Smooth muscle cell (in vitro differentiated cells): ENCODE measurements around the gene C2orf68. TPM values are rescaled to one million over a fixed set of nuclear protein-coding genes. Genes with fewer than 3 reads are reported as not detected.
"Not testable (repeated sequence)": the region's sequence is repeated elsewhere in the genome, so short reads cannot be mapped to it uniquely, and the experiment has no call there.

Experiments
- DNase-seq: peaks from one replicate; lab custom pipeline; 2025; ENCODE audit not compliant: unreplicated experiment; lab: John Stamatoyannopoulos, UW
- H2AFZ ChIP-seq: fragments of 200-600 bp; sonication (generic); 2 replicates; pipeline ENCODE4 v1.6.0; 2016; ENCODE audit warnings: antibody characterized with exemption, low read depth, mild to moderate bottlenecking
- H3F3A ChIP-seq: fragments of 200-600 bp; sonication (generic); 2 replicates; pipeline ENCODE4 v1.6.0; 2017; ENCODE audit warnings: antibody characterized with exemption, low read depth
- H3K27ac ChIP-seq: fragments of 200-600 bp; sonication (generic); 2 replicates; pipeline ENCODE4 v1.5.1; 2016; ENCODE audit warnings: low read depth, mild to moderate bottlenecking
- H3K27me3 ChIP-seq: fragments of 200-600 bp; sonication (generic); 2 replicates; pipeline ENCODE4 v1.6.1; 2016; ENCODE audit warnings: low read depth, mild to moderate bottlenecking
- H3K36me3 ChIP-seq: fragments of 200-600 bp; sonication (generic); 2 replicates; pipeline ENCODE4 v1.5.1; 2016; ENCODE audit warnings: low read depth
- H3K4me1 ChIP-seq: fragments of 200-600 bp; sonication (generic); 2 replicates; pipeline ENCODE4 v1.5.1; 2016; ENCODE audit warnings: low read depth
- H3K4me2 ChIP-seq: fragments of 200-600 bp; sonication (generic); 2 replicates; pipeline ENCODE4 v1.6.0; 2016; ENCODE audit warnings: mild to moderate bottlenecking
- H3K4me3 ChIP-seq: fragments of 200-600 bp; sonication (generic); 2 replicates; pipeline ENCODE4 v1.5.1; 2016; ENCODE audit warnings: mild to moderate bottlenecking
- H3K79me2 ChIP-seq: fragments of 200-600 bp; sonication (generic); 2 replicates; pipeline ENCODE4 v1.6.0; 2016; ENCODE audit warnings: low read depth, mild to moderate bottlenecking
- H3K9ac ChIP-seq: fragments of 200-600 bp; sonication (generic); 2 replicates; pipeline ENCODE4 v1.6.0; 2016; ENCODE audit warnings: low read depth
- H3K9me3 ChIP-seq: fragments of 200-600 bp; sonication (generic); replicated peaks from 2 replicates; pipeline ENCODE4 v1.5.1; 2016; ENCODE audit warnings: low read depth
- H4K20me1 ChIP-seq: fragments of 200-600 bp; sonication (generic); 2 replicates; pipeline ENCODE4 v1.6.0; 2016; ENCODE audit warnings: low read depth
- WGBS: methylation state at CpG from one replicate; pipeline ENCODE4 v1.1.7; 2016; ENCODE audit warnings: low lambda C conversion rate; 5-methylcytosine and 5-hydroxymethylcytosine counted together
- polyA plus RNA-seq: library from polyadenylated mRNA; unstranded; fragments of >200 nt; fragmentation: Nextera tagmentation; extraction: Ambion mirVana; gene quantifications from 2 replicates; pipeline ENCODE4 v1.2.1, GENCODE V29; 2016
- total RNA-seq: library from RNA; depleted of rRNA; stranded (reverse); fragments of >200 nt; gene quantifications from 2 replicates; pipeline ENCODE4 v1.2.3, GENCODE V29; 2014
- TF ChIP-seq, protein P1 (sequence below): fragments of 200-600 bp; sonication (generic); IDR thresholded peaks from 2 replicates; pipeline ENCODE4 v1.5.1; 2017; ENCODE audit warnings: borderline replicate concordance, mild to moderate bottlenecking, antibody characterized with exemption; ENCODE audit not compliant: insufficient read depth, poor library complexity, severe bottlenecking

Gene C2orf68
- total and polyA plus RNA-seq, 2 experiments from 2014 or later, result 7.9 to 10.1 TPM

GRCh38 chr2:85659324-85659981 is 47.6 kb upstream of the C2orf68 start:
- Histone ChIP-seq H3F3A (peaks cover 3% of the 10 kb centered on the region), H3K27me3 (no peaks in the 10 kb centered on the region), H4K20me1 (no peaks in the 10 kb centered on the region), H3K4me2 (no peak overlapping the region), H3K79me2 (no peaks in the 10 kb centered on the region), H3K9ac (no peak overlapping the region), H3K36me3 (no peaks in the 10 kb centered on the region), H3K4me1 (no peaks in the 10 kb centered on the region), H3K9me3 (no peaks in the 10 kb centered on the region), H2AFZ (no peak overlapping the region), H3K4me3 (no peak overlapping the region), H3K27ac (no peak overlapping the region)
- WGBS, result 87% methylated on average over 13 of the region's 13 CpGs
- no peak for DNase-seq
- TF ChIP-seq, protein P1, sequence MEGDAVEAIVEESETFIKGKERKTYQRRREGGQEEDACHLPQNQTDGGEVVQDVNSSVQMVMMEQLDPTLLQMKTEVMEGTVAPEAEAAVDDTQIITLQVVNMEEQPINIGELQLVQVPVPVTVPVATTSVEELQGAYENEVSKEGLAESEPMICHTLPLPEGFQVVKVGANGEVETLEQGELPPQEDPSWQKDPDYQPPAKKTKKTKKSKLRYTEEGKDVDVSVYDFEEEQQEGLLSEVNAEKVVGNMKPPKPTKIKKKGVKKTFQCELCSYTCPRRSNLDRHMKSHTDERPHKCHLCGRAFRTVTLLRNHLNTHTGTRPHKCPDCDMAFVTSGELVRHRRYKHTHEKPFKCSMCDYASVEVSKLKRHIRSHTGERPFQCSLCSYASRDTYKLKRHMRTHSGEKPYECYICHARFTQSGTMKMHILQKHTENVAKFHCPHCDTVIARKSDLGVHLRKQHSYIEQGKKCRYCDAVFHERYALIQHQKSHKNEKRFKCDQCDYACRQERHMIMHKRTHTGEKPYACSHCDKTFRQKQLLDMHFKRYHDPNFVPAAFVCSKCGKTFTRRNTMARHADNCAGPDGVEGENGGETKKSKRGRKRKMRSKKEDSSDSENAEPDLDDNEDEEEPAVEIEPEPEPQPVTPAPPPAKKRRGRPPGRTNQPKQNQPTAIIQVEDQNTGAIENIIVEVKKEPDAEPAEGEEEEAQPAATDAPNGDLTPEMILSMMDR, result no peak

GRCh38 chr2:85657399-85657798 is 45.5 kb upstream of the C2orf68 start:
- H3K9ac ChIP-seq, H3F3A ChIP-seq, H3K79me2 ChIP-seq, H3K4me1 ChIP-seq, H2AFZ ChIP-seq, H3K4me2 ChIP-seq, H3K9me3 ChIP-seq, H3K27me3 ChIP-seq, DNase-seq, H3K4me3 ChIP-seq, H3K27ac ChIP-seq, H3K36me3 ChIP-seq: not testable (repeated sequence)
- H4K20me1 ChIP-seq, result peaks cover 11% of the 10 kb centered on the region
- 93% methylated on average over 4 of the region's 4 CpGs for WGBS

- DNase-seq, result no peak
- no peak overlapping the region for H3K4me2 ChIP-seq
- H3K79me2 ChIP-seq, result no peaks in the 10 kb centered on the region
- H3F3A ChIP-seq, result peaks cover 3% of the 10 kb centered on the region
- no peaks in the 10 kb centered on the region for H3K27me3 ChIP-seq
- no peaks in the 10 kb centered on the region for H3K4me1 ChIP-seq
- peaks cover 16% of the 10 kb centered on the region for H4K20me1 ChIP-seq
- H2AFZ ChIP-seq, result no peak overlapping the region
- H3K9me3 ChIP-seq, result no peaks in the 10 kb centered on the region
- H3K4me3 ChIP-seq, result no peak overlapping the region
- TF ChIP-seq, protein P1, result no peak
- no peak overlapping the region for H3K27ac ChIP-seq
- WGBS, result 88% methylated on average over 3 of the region's 3 CpGs
- no peaks in the 10 kb centered on the region for H3K36me3 ChIP-seq
- no peak overlapping the region for H3K9ac ChIP-seq
Measured at GRCh38 chr2:85656468-85656867, 44.6 kb upstream of the C2orf68 start.

DNA sequence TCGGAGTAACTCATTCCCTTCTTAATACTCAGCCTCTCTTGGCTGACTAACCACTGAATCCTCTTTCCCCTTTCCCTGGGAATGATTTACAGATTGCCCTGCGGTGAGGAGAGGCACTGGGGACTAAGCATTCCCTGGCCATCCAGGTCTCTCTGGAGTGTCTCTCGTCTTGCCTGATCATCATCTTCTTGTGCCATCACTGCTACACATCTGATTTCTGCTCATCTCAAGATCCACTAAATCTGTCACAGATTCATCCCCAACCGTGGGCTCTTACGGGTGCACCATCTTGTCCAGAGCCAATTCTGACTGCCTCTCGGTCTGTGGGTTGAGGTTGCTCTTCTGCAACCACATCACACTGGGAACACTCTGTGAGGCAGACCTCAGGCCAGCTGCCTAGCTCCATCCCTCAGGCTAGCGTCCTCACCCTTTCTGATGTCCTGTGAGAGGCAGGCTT is 44.1 kb upstream of the C2orf68 start:
- Histone ChIP-seq H3K79me2 (no peaks in the 10 kb centered on the region), H3K4me1 (no peaks in the 10 kb centered on the region), H3K4me3 (no peak overlapping the region), H3K9me3 (no peaks in the 10 kb centered on the region), H3F3A (peaks cover 3% of the 10 kb centered on the region), H2AFZ (no peak overlapping the region), H4K20me1 (peaks cover 16% of the 10 kb centered on the region), H3K4me2 (no peak overlapping the region), H3K27ac (no peak overlapping the region), H3K36me3 (no peaks in the 10 kb centered on the region), H3K9ac (no peak overlapping the region), H3K27me3 (no peaks in the 10 kb centered on the region)
- TF ChIP-seq, protein P1, result no peak
- WGBS, result 83% methylated on average over 7 of the region's 7 CpGs
- no peak for DNase-seq
